Adrenal gland (tissue), 5 donors: Measurements from ENCODE around the gene SLC2A13.

Experiments used
- CTCF ChIP-seq, 6 experiments: fragments of 450-650 bp in 4 of 6; fragments of 200-600 bp in 2 of 6; sonication (generic) in 1 of 6; IDR thresholded peaks; 1 replicate in 5 of 6; 2 replicates in 1 of 6; pipeline versions ENCODE4 v1.5.1 to v1.8.0; 2016 to 2021; ENCODE audit warnings: antibody characterized with exemption in 6 of 6, mild to moderate bottlenecking in 2 of 6, moderate library complexity in 1 of 6
- POLR2A ChIP-seq, 2 donors: fragments of 450-650 bp; IDR thresholded peaks; one replicate each; pipeline ENCODE4 v1.6.1; 2017; ENCODE audit warnings: antibody characterized with exemption in 2 of 2, mild to moderate bottlenecking in 2 of 2, moderate library complexity in 1 of 2
- donor health status: DM: no; HTN: no; CAD: no.

DNA sequence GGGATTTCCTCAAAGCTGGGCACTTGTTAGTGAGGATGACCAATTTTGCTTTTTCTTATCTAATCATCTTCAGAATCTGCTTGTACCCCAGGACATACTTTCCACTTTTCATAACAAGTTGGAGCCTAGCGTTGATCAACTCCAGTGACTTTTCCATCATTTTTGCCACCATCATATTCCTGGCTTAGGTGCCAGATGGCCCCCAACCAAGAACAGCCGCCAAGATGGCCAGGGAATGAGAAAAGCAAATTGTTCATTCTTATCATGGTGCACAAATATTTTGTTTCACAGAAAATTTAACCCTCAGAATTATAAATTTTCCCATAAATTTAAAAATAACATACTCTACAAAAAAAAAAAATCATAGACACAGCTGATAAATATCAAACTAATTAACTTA lies 37.5 kb downstream of the SLC2A13 start:
- no peak for TF ChIP-seq POLR2A (IDR thresholded peaks at IDR 0.05)
- no peak for TF ChIP-seq CTCF (IDR thresholded peaks at IDR 0.05)
